NAMALWA (cell line): ENCODE results near the gene LMBRD1.
"Not testable (repeated sequence)": the region's sequence is repeated elsewhere in the genome, so short reads cannot be mapped to it uniquely, and the experiment has no call there.

ENCODE experiments used
- DNase-seq: peaks from one replicate; pipeline ENCODE4 v3.0.0-alpha.2; 2015; ENCODE audit warnings: low spot score

LMBRD1 gene

DNA sequence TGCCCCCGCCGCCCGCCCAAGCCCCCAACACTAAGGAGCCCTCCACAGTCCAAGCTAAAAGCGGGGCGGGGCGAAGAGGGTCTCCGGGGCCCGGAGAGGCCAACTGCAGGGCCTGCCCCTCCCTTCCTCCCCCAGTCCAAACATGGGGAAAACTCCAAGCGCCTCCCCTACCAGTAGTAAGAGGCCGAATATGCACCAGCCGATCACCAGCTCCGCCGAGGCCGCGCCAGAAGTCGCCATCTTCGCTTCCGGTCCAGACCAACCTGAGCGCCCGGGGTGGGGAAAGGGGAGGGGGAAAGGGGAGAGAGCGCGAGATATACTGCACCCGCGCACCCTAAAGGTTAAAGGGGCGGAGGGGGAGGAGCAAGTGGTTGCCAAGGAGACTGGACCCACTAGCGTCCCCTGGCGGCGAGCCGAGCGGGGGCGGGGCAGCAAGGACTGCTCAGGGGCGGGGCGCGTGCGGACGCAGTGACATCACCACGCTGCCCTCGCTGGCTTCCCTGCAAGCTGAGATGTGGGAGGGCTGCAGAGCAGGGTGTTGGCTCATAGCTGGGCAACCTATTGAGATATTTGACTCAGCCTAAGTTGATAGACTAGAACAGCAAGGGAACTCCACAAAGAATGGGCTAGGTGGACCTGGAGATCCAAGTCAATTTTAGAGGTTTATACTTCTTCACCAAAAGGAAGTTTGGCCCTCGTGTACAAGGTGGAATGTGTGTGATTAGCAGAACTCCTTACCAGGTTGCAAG lies at the start of gene LMBRD1:
Gene LMBRD1 (minus strand): TSS at position 369 of the 749 bp plus-strand sequence. CDS start 129 bp downstream, at position 240.
- peak; percentile 98 for DNase-seq

GRCh38 chr6:69846312-69846711 lies 49.5 kb upstream of the LMBRD1 start:
- no peak for DNase-seq

DNA sequence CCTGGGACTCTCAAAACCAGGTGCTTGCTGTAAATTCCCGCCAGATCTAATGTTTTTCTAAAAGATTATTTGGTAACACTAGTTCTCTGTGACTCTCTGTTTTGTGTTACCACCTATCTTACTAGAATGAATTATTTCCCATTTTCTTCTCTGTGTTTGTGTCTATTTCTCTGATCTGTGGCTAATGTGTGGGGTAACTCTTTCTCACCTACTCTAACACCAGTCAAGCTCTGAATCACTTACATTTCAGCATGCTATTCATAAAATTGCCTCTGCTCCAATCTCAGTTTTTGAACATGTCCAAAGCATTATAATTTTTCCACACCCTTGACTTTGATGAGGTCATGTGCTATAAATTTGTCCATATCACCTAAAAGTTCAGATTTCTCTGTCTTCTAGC lies 46.4 kb upstream of the LMBRD1 start:
- no peak for DNase-seq

DNA sequence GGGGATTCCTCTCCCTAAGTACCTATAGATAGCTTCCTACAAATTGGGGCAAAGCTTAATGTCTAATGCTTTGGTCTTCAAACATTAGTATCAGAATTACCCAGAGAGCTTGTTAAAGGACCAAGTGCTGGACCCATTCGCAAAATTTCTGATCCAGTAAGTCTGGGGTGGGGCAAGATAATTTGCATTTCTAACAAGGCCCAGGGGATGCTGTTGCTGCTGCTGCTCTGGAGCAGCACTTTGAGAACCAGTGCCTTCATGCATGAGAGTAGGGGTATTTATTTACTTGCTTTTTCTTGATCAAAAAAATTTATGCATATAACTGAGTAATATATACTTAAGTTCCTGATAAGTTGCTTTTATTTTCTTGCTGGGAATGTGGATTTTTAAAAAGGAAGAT lies 45.1 kb upstream of the LMBRD1 start:
- no peak for DNase-seq

DNA sequence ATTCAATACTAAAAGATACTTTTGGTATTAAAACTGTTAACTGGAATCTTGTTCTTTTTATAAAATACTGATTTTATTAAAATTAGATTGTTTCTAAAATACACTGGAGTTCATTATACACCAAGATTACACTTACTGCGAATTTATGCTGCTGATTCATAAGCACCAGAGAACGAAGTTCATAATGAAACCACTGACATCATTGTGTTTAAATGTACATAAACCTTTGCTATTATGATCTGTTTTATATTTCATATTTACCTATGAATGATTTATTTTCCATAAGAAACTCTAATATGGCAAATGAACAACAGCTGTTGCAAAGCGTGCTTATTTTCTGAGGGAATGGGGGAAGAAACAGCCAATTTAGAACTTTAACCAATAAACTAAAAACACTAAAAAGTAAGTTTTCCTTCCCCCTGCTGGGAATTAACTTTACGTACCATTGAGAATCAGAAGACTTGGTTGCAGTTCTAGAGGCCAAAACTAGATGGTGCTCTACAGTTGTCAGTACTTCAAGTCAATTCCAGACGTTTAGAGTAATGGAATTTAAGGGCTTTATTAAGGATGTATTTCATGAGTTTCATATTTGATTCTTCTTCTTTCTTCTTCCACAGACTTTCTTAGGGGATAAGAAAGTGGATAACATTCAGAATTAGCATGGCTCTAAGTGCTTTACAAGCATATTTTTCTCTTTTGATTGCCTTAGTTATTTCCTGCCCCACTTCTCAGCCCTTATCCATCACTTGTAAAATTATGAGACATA lies 38.8 kb upstream of the LMBRD1 start:
- DNase-seq: peak; percentile 77

DNA sequence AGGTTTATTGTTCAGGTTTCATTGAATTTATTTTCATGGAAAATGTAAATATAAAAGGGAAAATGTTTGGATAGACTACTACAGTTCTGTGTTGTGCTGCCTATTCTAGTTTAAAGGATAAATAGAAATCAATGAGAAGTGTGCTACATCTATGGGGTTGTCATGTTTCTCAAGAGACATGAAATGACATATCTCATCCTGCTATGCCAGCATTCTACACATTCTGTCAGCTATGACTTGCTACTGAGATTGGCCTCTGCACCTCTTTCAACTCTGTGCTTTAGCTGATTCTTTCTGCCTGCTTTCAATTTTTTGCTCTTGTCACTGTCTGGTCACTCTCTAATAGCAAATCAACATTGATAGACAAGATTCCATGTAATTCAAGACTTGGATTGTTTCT lies 35.7 kb upstream of the LMBRD1 start:
- no peak for DNase-seq

DNA sequence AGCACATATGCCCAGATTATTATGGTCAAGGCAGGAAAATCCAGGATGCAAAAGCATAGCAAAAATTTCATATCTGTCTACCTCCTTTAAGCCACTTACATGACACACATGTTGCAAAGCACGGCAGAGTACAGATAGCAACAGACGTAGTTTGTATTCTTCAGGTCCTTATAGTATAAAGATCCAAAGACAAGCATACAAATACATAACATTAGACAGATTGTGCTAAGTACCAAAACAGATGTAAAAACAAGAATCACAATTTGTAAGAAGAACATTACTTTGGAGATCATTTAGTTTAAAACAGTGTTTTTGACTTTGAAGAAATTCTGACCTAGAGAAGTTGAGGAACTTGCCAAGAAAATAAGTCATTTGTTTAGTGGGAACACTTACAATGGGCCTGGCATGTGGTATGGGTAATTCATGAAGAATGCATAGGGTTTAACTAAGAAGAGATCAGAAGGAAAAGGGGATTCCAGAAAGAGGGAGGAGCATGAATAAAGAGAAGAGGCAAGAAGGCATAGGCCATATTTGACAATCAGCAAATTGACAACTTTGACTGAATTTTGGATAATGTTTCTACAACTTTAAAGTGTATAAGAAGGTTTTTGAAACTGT lies 30.6 kb upstream of the LMBRD1 start:
- DNase-seq: no peak

DNA sequence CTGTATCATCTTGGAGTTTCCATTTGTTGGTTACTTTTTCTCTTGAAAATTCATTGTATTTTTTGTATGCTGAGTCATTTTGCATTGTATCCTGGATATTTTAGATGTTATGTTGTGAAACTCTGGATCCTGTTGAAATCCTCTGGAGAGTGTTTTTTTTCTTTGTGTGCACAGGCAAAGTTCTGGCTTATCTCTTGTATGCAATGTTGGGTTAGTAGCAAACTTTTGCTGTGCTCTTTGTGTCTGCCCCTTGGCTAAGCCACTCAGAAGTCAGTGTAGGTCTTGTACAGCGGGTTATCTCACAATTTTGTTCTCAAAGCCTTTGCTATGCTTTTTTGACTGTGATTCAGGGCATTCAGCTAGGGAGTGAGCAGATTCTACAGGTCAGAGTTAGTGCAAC lies 29.1 kb upstream of the LMBRD1 start:
- DNase-seq: no peak

DNA sequence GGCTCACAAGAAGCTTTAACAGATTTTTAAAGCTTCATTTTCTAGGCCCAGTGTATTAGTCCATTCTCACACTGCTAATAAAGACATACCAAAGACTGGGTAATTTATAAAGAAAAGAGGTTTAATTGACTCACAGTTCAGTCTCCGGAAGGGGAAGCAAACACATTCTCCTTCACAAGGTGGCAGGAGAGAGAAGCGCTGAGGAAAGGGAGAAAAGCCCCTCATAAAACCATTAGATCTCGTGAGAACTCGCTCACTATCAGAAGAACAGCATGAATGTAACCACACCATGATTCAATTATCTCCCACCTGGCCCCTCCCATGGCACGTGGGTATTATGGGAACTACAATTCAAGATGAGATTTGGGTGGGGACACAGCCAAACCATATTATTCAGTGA lies 27.5 kb upstream of the LMBRD1 start:
- DNase-seq: not testable (repeated sequence)

- DNase-seq: no peak
Observed at GRCh38 chr6:69820438-69820837, 23.6 kb upstream of the LMBRD1 start.

- no peak for DNase-seq
Observed at GRCh38 chr6:69820018-69820417, 23.2 kb upstream of the LMBRD1 start.

DNA sequence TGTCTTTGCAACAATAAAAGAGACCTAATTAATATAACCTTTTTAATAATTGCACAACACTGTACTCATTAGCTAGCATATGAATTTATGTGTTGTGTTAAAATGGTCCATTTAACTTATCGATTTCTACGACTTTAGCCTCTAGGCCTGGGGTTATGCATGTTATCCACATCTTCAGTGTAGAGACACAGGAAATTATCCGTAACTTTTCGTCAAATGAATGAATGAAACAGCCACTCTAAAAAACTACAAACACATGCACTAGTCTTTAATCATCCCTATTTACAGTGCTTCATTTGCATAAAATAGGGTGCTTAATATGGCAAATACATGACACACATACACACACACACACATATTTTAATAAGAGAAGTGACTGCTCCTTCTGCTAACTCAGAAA lies 22.3 kb upstream of the LMBRD1 start:
- no peak for DNase-seq

DNA sequence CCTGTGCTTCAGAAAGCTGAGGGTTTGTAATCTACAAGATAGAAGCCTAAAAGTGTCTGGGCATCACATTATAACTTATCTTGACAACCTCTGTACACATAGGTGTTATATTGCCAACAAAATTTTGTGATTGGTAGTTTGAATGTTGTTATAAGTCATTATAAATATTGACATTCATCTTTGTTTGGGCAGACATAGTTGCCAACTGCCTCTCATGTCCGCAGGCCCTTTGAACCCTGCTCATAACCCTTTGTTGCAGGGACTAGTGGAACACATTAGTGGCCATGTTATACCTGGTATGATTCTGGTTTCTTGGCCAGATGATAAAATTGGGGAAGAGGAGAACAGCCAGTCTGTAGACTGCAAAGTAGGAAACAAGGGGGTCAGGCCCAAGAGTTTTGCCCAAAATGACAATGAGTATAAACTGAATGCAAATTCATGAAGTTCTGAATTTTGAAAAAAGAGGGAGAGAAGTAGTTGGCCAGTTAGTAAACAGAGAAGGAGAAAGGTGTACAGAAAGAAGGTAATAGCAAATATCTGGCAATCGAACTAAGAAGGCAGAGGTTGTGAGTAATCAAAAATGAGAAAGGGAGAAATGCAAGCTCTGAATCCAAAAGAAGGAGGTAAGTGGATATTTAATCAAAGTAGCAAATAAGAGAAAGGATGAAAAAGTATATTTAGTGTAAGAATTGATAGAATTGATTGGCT lies 21.6 kb upstream of the LMBRD1 start:
- no peak for DNase-seq

GRCh38 chr6:69817358-69817757 lies 20.5 kb upstream of the LMBRD1 start:
- DNase-seq: no peak

GRCh38 chr6:69816569-69816968 lies 19.8 kb upstream of the LMBRD1 start:
- peak; percentile 13 for DNase-seq

GRCh38 chr6:69816026-69816425 lies 19.2 kb upstream of the LMBRD1 start:
- peak; percentile 31 for DNase-seq

GRCh38 chr6:69813508-69813907 lies 16.7 kb upstream of the LMBRD1 start:
- DNase-seq: peak; percentile 46

- DNase-seq: no peak
Observed at GRCh38 chr6:69812746-69813427, 16.1 kb upstream of the LMBRD1 start.

DNA sequence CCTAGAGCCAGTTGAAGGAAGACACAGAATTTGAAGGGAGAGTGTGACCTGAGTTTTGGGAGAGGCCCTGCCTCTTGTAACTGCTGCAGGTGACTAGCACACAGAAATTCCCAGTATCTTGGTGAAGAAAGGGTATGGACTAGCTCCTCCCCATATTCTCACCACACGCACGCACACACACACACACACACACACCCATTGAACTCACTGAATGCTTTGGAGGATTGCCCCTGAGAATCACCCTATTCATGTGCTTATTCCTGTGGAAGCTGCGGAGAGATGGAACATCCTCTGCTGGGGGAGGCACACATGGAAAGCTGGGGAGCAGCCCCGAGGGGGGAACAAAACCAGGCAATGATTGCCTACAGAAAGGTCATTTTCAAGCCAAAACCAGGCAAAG lies 6.2 kb upstream of the LMBRD1 start:
- DNase-seq: no peak

DNA sequence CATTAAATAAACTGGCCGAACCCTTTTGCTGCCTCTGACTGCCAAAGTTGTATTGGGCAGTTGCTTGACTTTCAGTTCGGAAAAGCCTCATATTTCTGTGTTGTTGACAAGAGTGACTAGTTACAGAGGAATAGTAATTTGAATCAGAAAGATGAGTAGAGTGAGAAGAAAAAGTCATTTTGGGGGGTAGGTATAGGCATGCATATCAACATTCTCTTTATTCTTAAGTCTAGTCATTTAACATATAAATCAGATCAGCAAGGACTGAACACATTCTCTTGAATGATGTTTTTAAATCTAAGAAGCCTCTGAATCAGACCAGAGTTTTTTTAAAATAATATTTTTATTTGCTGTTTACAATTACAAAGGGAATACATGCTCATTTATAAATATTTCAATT lies 4.9 kb upstream of the LMBRD1 start:
- no peak for DNase-seq

GRCh38 chr6:69801225-69801624 lies 4.4 kb upstream of the LMBRD1 start:
- no peak for DNase-seq

DNA sequence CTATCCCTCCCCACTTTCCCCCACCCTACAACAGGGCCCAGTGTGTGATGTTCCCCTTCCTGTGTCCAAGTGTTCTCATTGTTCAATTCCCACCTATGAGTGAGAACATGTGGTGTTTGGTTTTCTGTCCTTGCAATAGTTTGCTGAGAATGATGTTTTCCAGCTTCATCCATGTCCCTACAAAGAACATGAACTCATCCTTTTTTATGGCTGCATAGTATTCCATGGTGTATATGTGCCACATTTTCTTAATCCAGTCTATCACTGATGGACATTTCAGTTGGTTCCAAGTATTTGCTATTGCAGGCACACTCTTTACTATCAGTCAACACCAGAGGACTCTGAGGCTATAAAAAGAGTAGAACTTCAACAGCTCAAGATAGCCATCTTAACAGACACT lies 2.0 kb upstream of the LMBRD1 start:
- DNase-seq: not testable (repeated sequence)
